AG09309 (cell line): ENCODE results near the gene PLEKHG3.
"Not testable (repeated sequence)": the region's sequence is repeated elsewhere in the genome, so short reads cannot be mapped to it uniquely, and the experiment has no call there.

Source experiments
- DNase-seq: peaks from one replicate; pipeline ENCODE4 v3.0.0-alpha.2; 2010; ENCODE audit warnings: low read depth
- H3K4me3 ChIP-seq: 2 replicates; pipeline ENCODE4 v1.5.1; 2011; ENCODE audit warnings: mild to moderate bottlenecking, low read depth, low read length, moderate library complexity; ENCODE audit not compliant: control insufficient read depth
- CTCF ChIP-seq: IDR thresholded peaks from 2 replicates; pipeline ENCODE4 v1.5.1; 2011; ENCODE audit warnings: mild to moderate bottlenecking, low read depth, low read length, inconsistent platforms; ENCODE audit not compliant: insufficient read depth, control insufficient read depth; ENCODE audit errors: missing control alignments

PLEKHG3 gene

GRCh38 chr14:64685371-64686281, 18.6 kb upstream of the PLEKHG3 start:
- no peak for TF ChIP-seq CTCF
- no peak overlapping the region for H3K4me3 ChIP-seq
- no peak for DNase-seq

GRCh38 chr14:64686282-64686615, 18.0 kb upstream of the PLEKHG3 start:
- no peak overlapping the region for H3K4me3 ChIP-seq
- no peak for DNase-seq
- TF ChIP-seq CTCF = no peak

GRCh38 chr14:64688031-64688430, 16.2 kb upstream of the PLEKHG3 start:
- TF ChIP-seq CTCF = no peak
- H3K4me3 ChIP-seq = no peak overlapping the region
- DNase-seq = no peak

GRCh38 chr14:64688811-64689281, 15.4 kb upstream of the PLEKHG3 start:
- no peak for TF ChIP-seq CTCF
- DNase-seq = no peak
- H3K4me3 ChIP-seq = no peak overlapping the region

- TF ChIP-seq CTCF = no peak
- no peak for DNase-seq
- no peak overlapping the region for H3K4me3 ChIP-seq
Measured at GRCh38 chr14:64689289-64689688, 14.9 kb upstream of the PLEKHG3 start.

GRCh38 chr14:64690607-64691006, 13.6 kb upstream of the PLEKHG3 start:
- not testable (repeated sequence) for H3K4me3 ChIP-seq, DNase-seq

- H3K4me3 ChIP-seq = no peak overlapping the region
- no peak for TF ChIP-seq CTCF
- DNase-seq = no peak
Measured at GRCh38 chr14:64691376-64691775, 12.8 kb upstream of the PLEKHG3 start.
